BE2C (cell line): ENCODE results near the gene LGALS3.

ENCODE experiments used
- DNase-seq: peaks from one replicate; pipeline ENCODE4 v3.0.0-alpha.2; 2020
- H3K27me3 ChIP-seq: fragments of 250-450 bp; sonication (Bioruptor Pico); 2 replicates; pipeline ENCODE4 v1.5.1; 2020; ENCODE audit warnings: mild to moderate bottlenecking
- H3K36me3 ChIP-seq: fragments of 250-450 bp; sonication (Bioruptor Pico); 2 replicates; pipeline ENCODE4 v1.5.1; 2020; ENCODE audit warnings: mild to moderate bottlenecking
- H3K4me1 ChIP-seq: fragments of 250-450 bp; sonication (Bioruptor Pico); 2 replicates; pipeline ENCODE4 v1.5.1; 2020
- H3K4me3 ChIP-seq: 2 replicates; pipeline ENCODE4 v1.5.1; 2011; ENCODE audit warnings: low read depth, low read length
- H3K9me3 ChIP-seq: fragments of 250-450 bp; sonication (Bioruptor Pico); 2 replicates; pipeline ENCODE4 v1.5.1; 2020
- TF ChIP-seq, protein P1 (sequence below): IDR thresholded peaks from 2 replicates; pipeline ENCODE4 v1.5.1; 2012; ENCODE audit warnings: mild to moderate bottlenecking, low read depth, low read length

The LGALS3 gene

DNA sequence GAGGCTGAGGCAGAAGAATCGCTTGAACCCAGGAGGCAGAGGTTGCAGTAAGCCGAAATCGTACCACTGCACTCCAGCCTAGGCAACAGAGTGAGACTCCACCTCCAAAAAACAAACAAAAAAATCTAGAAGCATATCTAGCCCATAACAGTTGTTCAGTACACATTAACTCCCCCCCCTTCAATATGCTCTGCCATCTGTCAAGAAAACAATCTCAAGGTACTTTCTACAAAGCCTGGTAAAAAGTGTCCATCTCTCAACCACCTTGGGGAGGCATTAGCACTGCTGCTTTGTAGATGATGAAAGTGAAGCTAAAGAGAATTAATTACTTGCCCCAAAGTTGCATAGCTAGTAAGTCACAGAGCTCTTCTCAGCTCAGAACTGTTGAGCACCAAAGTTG lies 24.9 kb downstream of the LGALS3 start:
- DNase-seq = no peak
- TF ChIP-seq, protein P1, sequence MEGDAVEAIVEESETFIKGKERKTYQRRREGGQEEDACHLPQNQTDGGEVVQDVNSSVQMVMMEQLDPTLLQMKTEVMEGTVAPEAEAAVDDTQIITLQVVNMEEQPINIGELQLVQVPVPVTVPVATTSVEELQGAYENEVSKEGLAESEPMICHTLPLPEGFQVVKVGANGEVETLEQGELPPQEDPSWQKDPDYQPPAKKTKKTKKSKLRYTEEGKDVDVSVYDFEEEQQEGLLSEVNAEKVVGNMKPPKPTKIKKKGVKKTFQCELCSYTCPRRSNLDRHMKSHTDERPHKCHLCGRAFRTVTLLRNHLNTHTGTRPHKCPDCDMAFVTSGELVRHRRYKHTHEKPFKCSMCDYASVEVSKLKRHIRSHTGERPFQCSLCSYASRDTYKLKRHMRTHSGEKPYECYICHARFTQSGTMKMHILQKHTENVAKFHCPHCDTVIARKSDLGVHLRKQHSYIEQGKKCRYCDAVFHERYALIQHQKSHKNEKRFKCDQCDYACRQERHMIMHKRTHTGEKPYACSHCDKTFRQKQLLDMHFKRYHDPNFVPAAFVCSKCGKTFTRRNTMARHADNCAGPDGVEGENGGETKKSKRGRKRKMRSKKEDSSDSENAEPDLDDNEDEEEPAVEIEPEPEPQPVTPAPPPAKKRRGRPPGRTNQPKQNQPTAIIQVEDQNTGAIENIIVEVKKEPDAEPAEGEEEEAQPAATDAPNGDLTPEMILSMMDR = no peak
- H3K36me3 ChIP-seq = peaks cover 61% of the 10 kb centered on the region

DNA sequence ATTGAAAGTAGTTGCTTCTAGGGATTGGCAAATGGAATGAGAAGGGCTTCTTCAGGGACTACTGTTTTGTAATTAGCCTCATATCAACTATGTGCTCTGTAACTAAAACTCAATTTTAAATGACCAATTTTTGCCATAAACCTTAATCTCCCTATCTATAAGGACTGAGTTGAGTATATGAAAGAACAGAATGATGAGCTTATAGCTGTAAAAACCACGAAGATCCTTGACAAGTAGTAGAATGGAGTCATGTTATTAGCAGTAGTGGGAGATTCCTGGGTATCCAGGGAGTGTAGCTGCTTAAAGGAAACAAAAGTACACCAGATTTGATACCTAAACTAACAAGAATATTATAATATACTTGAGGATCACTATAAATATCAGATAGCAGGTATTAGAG lies 28.0 kb downstream of the LGALS3 start:
- TF ChIP-seq, protein P1 = no peak
- H3K9me3 ChIP-seq = no peaks in the 10 kb centered on the region
- H3K4me1 ChIP-seq = no peaks in the 10 kb centered on the region
- no peak for DNase-seq
- peaks cover 63% of the 10 kb centered on the region for H3K36me3 ChIP-seq
- H3K27me3 ChIP-seq = no peaks in the 10 kb centered on the region
- no peak overlapping the region for H3K4me3 ChIP-seq

More for the DNA sequence above, 24.9 kb downstream of the LGALS3 start:
- H3K4me3 ChIP-seq = no peak overlapping the region
- H3K27me3 ChIP-seq = no peaks in the 10 kb centered on the region
- no peaks in the 10 kb centered on the region for H3K4me1 ChIP-seq
- no peaks in the 10 kb centered on the region for H3K9me3 ChIP-seq

DNA sequence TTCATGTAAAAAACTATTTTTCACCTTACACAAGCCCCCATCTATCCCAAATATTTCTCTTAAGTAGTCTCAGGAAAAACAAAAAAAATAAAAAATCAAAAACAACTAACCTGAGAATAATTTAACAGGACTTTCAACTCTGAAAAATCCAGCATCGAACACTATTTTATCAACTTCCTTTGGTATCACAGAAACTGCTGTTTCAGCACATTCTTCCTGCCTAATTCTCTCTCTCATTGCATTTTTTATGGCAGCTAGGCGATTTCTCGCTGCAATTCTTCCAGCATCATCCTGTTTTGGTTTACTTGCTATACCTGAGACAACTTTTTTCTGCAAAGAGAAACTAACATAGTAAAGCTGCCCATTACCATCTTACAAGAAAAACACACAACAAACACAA lies 29.4 kb downstream of the LGALS3 start:
- peaks cover 57% of the 10 kb centered on the region for H3K36me3 ChIP-seq

DNA sequence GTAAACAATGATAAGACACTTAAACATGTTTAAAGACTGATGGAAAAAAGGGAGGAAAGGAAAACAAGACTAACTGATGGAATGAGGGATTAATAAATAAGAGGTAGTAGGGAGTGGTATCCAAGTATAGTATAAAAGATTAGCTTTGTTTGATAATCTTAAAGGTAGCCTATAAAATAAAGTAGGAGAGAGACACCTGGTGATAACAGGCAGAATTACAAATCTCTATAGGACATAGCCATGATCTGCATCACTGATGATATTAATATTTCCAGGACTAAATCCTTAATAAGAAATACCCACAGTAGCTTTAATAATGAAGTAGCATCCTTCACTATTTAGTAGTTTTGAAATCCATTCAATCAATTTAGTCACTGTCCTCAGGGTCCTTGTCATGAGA lies 31.9 kb downstream of the LGALS3 start:
- Histone ChIP-seq H3K27me3 (no peaks in the 10 kb centered on the region), H3K4me1 (no peaks in the 10 kb centered on the region), H3K9me3 (no peaks in the 10 kb centered on the region), H3K4me3 (no peak overlapping the region), H3K36me3 (peaks cover 49% of the 10 kb centered on the region)
- DNase-seq = no peak
- TF ChIP-seq, protein P1 = peak; percentile 52

More for the DNA sequence above, 29.4 kb downstream of the LGALS3 start:
- H3K27me3 ChIP-seq = no peaks in the 10 kb centered on the region
- no peak overlapping the region for H3K4me3 ChIP-seq
- H3K4me1 ChIP-seq = no peaks in the 10 kb centered on the region
- no peaks in the 10 kb centered on the region for H3K9me3 ChIP-seq
- DNase-seq = no peak
- TF ChIP-seq, protein P1 = no peak

DNA sequence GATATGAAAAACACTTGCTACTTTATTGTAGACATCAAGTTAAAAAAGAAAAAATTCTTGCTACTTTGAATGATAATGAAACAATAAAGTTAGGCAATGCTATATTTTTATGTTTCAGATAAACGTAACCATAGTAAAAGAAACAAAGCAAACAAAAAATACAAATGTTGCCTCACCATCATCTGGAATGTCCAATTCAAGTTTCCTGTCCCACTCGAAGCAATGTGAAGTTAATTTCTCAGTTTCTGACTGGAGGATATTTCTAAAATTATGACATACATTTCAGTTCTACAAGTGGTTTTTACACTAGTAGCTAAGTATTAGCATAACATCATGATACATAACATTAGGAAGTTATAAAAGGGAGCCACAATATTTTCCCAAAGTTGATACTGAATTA lies 41.5 kb downstream of the LGALS3 start:
- no peak overlapping the region for H3K4me3 ChIP-seq
- TF ChIP-seq, protein P1 = no peak
- H3K27me3 ChIP-seq = no peaks in the 10 kb centered on the region
- H3K9me3 ChIP-seq = no peaks in the 10 kb centered on the region
- no peaks in the 10 kb centered on the region for H3K4me1 ChIP-seq
- peaks cover 46% of the 10 kb centered on the region for H3K36me3 ChIP-seq
- no peak for DNase-seq

DNA sequence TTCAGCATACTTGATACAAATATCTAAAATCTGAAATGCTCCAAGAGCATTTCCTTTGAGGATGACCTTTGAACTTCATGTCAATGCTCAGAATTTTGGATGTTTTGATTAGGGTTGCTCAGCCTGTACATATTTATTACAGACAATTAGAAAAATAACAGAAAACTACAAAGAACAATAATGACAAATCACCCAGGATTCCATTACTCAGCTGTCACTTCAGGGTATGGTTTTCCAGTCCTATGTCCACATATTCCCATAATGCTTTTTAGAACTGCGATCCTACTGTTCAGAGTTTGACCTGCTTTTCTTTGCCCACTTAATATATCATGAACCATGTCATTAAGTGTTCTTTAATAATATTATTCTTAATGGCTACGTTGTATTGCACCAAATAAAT lies 51.0 kb downstream of the LGALS3 start:
- Histone ChIP-seq H3K4me3 (no peak overlapping the region), H3K36me3 (peaks cover 70% of the 10 kb centered on the region), H3K9me3 (no peaks in the 10 kb centered on the region), H3K4me1 (no peaks in the 10 kb centered on the region), H3K27me3 (no peaks in the 10 kb centered on the region)
- DNase-seq = no peak
- TF ChIP-seq, protein P1 = no peak
